CD1c-positive myeloid dendritic cell (primary cell): ENCODE measurements around the gene SMAD5.

Experiments
- DNase-seq: peaks from one replicate; pipeline ENCODE4 v3.0.0-alpha.2; 2016; ENCODE audit errors: extremely low spot score

The SMAD5 gene

DNA sequence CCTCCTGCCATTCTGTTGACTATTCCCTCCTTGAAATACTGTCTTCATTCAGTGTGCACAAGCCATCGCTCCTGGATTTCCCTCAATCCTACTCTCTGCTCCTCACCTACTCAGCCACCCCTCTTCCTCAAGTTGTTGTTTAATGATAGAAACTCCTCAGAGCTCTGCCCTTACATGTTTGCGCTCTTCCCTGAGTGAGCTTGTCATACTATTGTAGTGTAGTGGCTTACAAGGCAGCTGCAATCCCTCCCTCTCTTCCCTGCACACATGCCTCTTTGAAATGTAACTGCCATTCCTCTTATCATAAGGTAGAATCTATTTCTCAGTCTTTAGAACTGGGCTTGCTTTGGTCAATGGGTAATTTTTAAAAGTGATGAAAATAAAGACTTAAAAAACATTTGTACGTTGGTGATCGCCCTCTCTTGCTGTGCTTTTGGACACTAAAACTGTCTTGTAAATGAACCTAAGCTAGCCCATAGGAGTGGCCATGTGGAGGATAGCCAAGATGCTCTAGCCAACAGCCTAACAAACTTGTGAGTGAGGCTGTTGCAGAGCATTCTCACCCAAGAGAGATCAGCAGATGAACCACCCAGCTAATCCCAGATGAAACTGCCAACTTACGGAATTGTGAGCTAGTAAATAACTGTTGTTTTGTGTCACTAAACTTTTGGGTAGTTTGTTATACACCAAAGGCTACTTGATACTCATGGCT is 18.1 kb upstream of the SMAD5 start:
- no peak for DNase-seq

DNA sequence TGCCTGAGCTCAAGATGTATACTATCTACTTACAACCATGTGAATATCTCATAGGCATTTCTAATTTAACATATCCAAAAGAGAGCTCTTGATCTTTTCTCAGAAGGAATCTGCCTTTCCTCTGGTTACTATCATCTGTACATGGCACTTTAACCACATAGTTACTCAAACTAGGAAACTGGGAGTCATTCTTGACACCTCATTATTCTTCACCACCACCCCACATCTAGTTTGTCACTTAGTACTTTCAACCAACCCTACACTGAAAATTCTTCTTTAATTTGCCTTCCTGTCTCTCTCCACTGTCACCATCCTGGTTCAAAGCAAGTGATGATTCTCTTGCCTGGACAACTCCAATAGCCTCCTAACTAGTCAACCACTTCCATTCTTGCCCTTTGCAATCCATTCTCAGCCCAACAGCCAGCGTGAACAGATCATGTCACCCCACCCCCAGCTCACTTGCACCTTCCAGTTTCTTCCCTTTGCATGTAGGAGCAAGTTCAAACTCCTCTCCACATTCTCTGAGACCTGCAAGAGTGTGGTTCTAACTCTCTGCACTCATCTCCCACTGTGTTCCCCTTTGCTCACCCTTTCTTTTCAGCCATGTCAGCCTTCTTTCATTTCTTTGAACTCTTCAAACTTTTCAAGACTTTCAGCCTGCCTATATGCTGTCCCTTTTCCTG is 17.3 kb upstream of the SMAD5 start:
- DNase-seq: no peak

DNA sequence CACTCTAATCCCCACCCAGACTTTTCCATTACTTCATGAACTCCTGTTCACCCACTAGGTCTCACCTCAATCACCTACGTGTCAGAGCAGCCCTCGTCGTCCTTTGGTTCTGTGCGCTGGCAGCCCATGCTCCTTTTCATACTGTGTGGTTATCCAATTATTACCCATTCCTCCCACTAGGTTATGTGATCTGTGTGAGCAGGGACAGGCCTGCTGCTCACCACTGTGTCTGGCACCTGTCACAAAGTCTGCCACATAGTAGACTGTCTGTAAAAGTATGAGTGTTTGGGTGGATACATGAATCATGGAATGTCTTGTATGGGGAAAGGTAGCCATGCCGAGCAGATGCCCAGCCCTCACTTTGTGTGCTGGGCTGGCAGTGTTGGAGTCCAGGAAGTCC is 12.1 kb upstream of the SMAD5 start:
- DNase-seq: no peak

DNA sequence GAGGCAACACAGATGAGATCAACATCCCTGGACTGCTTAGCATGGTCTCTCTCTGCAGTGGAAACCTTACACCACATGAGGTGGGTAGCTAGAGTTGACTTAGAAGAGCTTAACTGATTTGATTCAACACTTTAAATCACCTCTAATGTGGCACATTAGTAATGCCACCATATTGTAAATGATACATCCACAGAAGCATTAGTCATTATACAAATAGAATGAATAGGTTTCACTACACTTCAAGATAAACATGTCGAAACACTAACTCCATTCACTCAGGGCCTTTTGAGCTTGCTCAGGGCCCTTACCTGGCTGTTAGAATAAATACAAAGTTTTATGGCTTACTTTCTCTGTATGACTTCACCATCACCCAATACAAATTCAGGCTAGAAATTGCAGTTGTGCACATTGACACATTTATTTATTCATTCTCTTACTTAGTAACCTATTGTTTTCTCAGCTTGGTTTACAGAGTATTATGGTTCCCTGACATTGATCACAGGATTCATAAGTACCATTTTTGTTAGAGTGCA is 9.3 kb upstream of the SMAD5 start:
- no peak for DNase-seq

DNA sequence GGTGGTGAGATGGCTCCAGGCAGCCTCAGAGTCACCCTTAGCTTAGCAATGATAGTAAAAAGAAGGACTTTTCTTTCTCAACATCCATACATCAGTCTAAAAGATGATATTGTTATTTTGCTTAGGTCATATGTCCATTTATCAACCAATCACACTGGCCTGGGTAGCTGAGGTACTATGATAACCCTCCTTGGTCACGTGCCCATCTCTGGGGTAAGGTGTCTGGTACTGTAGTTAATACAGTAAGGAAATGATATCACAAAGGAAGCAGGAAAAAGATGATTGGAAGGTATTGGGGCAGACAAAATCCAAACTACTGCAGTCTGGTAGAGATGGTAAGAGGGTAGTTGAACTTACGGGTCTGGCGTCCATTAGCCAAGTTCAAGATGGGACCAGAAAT is 5.1 kb upstream of the SMAD5 start:
- DNase-seq: no peak

DNA sequence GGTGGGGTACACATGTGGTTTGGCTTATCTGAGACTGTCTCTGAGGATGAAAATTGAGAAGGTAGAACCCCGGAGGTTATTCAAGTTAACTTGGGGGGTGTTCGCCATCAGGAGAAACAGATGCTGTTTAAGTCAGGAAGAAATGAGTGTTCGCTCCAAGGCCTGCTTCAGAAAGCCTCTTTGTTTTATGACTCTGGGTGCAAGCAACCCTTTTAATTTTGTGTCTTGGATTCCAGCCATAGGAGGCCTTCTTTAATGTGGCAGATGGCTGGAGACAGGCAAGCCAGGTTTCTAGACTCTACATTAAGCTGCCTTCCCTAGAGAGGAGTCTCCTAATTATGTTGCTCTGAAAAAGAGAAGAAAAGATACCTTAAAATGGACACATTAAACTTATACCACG is 4.2 kb upstream of the SMAD5 start:
- no peak for DNase-seq

DNA sequence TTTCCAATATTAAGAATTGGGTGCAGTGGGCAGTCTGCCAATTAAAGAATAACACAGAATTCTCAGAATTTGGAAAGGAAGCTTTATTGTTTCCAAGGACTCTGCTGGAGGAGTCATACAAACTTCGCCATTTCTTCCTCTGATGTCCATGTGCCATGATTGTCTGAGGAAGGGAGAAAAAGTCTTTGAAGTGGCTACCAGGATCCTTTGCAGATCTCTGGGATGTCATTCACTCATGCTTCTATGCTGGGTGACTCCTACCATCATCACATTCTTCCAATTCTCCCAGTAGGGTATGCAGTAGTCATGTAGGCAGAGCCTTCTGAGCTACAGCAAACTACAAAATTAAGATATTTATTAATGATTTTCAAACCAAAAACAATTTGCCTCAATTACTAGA is 3.2 kb upstream of the SMAD5 start:
- DNase-seq: no peak

DNA sequence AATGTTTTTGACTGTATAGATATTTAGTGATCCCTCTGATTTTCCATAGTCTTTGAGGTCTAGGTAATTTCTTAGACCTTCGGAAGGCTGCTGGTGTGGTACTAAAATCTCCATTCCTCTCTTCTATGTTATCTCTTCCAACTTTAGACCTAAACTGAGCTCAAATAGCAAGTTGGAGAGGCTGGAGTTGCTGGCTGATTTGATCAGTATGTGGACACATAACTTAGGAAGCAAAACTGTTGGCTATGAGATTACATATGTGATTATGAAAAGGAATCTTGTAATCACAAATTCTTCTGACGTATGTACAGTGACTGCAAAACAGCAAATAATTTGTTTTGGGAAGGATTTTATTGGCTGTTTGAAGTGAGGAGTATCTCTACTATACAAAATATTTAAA is 2.1 kb upstream of the SMAD5 start:
- no peak for DNase-seq

DNA sequence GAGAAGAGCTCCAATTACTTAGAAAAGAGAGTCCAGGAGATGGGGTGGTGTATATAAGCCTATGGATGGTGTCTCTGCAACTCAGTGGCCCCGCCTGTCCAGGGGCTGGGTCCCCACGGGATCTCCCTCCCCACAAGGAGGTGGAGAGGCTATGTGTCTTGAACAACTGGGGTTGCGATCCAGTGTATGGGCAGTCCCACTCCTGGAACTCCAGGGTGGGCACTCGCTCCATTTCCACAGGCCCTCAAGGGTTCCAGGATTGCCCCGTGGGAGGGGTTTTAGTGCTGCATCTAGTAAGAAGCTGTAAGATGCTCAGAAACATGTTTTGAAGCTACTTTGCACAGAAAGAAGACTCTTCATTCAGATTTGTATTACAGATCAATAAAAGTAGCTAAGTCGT is 558 bp upstream of the SMAD5 start:
- no peak for DNase-seq

DNA sequence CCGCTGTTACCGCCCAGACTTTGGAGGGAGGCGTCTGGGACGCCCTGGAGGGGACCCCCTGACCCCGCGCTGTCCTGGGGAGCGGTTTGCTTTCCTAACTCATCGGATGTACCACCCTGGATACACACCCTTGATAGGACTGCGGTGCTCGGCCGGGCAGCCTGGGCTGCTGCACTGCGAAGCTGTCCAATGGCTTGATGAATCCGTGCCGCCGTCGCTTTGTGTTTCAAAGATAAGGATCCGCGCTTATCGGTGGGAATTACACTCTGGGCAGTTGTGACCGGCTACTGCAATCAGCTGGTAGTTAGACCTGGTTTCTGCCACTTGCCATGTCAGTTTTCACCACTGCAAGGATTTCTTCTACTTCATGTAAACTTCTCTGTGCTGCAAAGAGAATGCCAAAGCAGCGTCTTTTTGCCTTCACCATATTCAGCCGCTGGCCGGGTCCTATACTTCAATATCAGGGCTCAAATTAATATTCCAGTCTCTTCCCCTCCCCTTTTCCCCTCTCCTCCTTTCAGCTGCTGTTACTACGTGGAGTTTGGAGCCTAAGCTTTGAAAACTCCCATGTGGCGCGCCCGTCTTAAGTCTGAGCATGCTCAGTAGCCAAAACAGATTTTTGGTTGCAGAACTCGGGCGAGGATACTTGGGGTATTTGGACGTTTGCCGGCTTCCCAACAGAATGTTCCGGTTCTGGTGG is 727 bp downstream of the SMAD5 start:
- DNase-seq: peak; percentile 40

DNA sequence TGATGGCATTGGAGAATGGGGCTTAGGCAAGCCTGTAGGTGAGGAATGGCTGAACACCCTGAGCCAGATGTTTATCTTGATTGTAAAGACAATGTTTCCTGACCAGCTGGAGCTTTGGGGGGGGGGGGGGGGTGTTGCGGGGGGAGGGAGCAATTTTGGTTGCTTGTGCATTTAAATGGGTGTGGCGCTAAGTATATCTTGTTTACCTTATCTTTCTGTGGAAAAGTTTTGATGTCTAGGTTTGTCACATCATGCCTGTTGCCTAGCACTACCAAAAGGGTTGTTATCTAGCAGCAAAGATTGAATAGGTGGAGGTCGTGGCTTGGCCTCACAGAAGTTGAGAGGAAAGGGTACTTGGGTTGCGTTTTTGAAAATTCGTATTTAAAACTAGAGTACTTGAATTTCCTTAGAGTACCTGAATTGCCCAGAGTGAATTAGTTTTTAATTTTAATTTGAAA is 1.3 kb downstream of the SMAD5 start:
- no peak for DNase-seq

DNA sequence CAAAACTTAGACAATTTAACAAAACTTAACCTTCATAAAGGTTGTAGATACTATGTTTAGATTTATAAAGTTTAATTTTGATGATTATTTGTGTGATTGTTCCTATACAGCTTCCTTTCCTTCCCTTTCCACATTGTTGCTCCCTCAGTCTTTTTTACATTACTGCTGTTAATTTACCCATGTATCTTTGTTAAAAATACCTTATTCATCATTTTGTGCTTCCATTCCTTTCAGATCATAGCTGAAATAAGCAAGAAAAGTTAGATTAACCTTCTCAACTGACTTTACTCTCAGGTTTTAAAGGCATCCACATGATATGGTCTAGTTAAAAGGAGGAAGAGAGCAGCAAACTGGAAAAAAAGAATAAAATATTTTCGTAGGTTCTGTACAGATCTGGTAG is 2.0 kb downstream of the SMAD5 start:
- DNase-seq: no peak

DNA sequence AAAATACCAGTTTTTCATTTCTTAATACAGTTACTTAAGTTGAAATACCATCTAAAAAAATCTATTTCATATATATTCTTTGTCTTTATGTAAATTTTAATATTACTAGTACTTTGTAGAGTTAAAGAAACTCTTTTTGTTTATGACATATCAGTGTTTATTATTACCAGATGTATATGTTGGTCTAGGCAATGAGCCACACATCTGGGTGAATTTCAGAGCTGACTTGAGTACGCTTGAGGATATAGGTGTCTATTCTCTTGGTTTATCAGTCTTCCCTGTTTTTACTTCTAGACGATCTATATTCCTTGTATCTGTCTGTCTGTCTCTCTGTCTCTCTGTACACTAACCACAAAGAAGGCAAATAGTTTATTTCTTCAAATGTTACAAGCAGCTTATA is 2.9 kb downstream of the SMAD5 start:
- no peak for DNase-seq

DNA sequence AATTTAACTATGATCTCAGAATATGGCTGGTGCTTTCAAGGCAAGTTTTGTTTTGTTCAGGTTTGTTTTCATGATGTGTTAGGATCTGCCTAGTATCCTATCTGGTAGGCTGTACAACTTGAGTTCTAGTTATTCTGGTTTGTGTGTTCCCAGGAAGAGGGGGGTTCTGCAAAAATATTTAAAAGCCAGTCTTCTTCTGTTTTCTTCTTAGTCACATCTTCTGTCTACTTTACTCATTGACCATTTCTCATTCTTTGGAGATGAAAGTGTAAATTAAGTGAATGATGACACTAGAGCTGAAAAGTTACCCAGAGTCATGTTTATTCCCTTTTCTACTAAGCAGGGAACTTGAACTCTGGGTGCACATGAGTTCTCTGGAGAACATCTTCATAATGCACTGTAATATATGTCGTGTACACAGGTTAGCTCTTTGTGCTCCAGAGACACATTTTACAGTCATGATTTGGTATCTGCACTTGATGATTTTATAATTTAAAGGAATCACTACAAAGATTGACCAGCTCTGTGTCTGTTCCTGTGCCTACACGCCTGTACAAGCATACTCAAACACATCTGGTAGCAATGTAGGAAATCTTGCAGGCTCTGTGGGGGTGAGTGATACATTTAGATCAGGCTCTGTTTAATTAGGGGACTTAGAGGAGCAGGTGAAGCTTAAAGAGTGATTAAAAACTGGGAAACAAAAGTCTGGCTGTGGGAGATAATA is 5.0 kb downstream of the SMAD5 start:
- DNase-seq: no peak

DNA sequence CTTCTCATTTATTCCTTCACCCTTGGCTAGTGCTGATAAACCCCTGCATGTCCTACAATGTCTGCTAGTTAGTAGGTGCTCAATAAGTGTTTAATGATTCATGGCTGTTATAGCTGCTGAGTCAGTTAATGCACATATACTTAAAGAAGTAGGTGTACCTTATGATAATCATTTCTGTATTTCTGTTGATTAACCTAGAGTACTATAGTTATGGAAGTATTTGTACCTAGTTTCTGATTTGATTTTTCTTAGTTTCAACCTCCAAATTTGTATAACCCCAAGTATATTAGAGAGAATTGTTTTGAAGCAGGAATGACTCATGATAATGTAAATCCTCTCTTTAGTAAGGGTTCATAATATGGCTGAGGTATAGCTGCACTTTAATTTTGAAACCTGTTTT is 8.9 kb downstream of the SMAD5 start:
- no peak for DNase-seq

DNA sequence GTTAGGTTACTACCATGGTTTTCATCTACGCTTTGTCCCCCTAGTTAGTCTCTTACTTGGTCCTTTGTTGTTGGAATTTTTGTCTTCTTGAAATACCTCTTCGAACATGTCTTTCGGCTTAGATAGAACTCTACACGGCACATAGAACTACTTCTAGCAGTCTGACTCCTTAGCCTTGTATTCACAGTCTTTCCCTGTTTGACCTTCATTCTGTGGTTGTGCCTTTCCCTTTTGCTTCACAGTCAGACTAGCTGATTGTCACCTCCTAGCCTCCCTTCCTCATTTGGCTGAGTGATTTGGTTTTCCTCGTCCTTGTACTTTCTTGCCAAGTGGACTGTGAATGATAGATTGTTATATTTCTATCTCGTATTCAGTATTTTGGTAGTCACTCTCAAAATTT is 10.7 kb downstream of the SMAD5 start:
- DNase-seq: no peak

DNA sequence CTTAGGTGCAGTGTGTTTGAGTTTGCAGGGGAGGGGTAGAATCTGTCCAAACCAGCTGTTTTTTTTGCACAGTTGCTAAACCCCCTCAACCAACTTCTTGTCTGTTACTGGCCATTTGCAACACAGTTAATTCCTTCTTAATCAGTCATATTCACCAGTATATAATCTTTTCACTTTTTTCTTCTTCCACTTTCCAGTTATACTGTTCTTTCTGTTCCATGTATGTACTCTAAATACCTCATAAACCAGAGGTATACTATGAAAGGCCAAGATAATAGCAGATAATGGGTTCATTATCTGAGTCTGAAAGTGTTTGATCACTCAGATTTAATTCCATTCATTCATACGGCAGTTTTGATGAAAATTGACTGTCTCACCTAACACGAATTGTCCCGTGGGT is 11.1 kb downstream of the SMAD5 start:
- no peak for DNase-seq

DNA sequence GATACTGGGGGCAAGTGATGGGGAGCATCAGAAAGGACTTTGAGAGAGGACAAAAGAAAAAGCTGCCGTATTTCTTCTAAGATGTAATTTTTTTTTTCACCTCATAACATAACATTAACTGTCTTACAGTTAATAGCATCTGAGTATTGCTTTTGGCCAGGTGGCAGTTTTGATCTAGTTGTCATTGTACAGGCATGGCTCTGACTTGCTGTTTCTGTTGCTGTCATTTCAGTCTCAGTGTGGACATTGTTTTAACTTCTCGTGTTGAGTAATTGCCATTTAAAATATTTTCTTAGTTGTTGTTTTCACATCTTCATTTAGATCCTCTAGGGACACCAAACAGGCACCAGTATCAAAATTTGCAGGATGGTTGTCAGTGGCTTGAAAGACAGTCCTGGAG is 12.4 kb downstream of the SMAD5 start:
- DNase-seq: no peak

DNA sequence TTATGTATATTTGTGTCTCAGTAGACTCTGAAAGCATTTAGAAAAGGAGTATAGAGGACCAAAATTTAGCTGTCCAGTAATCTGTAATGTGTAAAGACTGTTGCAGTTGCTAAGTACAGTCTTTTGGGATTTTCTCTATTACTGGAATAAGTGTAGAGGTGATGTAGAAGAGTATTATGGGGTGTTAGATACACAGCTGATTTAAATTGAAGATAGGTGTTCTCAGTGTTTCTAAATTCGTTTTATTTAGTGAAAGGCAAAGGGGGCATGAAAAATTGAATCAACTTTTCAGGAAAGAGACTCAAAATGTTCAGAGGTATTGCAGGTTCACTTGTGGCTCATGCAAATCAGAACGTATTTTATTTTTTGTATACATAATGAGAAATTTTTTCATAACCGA is 13.6 kb downstream of the SMAD5 start:
- no peak for DNase-seq

DNA sequence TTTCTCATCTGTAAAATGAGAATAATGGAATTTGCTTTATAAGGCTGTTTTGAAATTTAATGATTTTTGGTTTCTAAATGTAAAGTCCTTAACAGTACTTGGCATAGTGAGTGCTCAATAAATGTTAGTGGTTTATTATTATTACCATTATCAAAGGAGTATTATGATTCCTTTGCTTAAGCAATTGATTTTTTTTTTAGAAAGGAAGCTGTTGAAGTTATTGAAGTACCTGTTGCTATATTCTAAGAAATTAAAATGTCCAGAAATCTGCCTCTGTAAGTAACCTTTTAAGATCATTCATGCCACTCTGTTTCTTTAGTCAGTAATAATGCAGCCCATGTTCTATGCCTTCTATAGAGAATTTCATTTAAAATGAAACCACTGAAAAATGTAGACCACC is 15.0 kb downstream of the SMAD5 start:
- DNase-seq: no peak

DNA sequence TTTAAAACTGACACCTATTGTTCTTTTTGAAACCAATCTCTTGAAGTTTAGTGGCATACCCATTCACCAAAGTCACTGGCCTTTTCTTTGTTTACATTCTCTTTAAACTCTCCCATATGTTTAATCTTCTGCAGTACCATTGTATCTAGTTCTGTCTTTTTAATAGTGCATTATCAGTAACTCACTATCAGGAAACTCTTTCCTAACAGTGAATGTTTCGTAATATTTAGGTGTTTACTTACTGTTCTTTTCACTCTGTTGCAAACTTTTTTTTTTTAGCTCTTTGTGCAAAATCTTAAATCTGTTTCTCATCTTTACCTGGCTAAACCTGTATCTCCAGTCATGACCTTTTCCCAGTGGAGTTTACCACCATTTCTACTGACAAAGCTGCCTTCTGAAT is 17.2 kb downstream of the SMAD5 start:
- no peak for DNase-seq

DNA sequence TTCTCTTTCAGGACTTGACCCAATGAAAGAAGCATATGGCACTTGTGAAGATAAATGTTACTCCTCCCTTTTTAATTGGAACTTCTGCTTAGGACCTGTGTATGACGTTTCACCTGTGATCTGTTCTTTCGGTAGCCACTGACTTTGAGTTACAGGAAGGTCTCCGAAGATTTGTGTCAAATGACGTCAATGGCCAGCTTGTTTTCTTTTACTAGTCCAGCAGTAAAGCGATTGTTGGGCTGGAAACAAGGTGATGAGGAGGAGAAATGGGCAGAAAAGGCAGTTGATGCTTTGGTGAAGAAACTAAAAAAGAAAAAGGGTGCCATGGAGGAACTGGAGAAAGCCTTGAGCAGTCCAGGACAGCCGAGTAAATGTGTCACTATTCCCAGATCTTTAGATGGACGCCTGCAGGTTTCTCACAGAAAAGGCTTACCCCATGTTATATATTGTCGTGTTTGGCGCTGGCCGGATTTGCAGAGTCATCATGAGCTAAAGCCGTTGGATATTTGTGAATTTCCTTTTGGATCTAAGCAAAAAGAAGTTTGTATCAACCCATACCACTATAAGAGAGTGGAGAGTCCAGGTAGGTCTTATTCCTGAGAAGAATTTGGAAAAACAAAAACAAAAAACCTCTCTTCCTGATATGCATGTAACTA is 21.1 kb downstream of the SMAD5 start:
- DNase-seq: no peak
